CD4-positive, alpha-beta T cell treated with Interleukin-17A for 4 hours (primary cell): Measurements from ENCODE around the gene RASAL2.

Experiments used
- DNase-seq: peaks from one replicate; pipeline ENCODE4 v3.0.0-alpha.2; 2020; ENCODE audit warnings: mixed read lengths

Gene RASAL2

DNA sequence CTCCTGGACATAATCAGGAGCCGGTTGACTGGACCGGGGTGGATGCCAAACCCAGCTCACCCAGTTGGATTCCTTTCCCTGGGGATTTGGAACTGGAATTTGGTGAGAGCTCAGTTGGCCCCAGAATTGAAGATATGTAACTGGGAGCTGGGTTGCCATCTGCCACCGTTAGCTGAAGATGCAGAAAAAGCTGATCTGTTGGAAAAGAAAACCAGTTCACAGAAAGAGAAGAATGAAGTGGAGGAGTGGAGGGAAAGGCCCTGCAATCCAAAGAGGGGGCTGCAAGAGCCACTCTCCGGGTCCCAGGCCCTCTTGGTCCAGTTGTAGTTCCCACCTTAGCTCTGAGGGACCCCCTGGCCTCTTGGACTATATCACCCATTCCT is 435.0 kb downstream of the RASAL2 start:
- DNase-seq: no peak

DNA sequence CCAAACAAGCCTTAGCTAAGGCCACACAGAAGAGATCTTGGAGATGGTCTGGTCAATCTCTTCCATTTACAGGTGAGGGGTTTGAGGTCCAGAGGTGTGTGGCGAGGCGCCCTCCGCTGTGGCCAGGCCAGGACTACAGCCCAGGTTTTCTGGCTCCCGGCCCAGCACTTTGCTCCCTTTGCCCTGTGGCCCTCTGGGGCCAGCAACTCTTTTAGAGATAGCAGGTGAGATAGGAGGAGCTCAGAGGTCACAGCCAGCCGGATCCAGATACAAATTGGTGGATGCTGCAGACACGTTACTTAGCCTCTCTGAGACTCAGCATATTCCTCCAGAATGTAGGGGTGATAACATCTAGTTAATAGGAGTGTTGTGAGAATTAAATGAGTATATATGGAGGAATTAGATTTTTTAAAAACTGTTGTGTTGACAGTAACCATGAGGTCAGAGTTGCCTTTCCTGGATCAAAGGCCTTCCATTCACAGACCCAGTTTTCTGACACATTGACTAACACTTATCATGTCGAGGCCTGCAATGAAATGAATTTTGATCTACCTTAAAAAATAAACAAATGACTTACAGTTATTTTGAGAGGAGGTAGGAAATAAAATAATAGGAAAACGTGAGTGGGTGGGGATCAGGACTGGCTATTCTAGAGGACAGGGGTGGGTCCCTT is 435.6 kb downstream of the RASAL2 start:
- DNase-seq: no peak

DNA sequence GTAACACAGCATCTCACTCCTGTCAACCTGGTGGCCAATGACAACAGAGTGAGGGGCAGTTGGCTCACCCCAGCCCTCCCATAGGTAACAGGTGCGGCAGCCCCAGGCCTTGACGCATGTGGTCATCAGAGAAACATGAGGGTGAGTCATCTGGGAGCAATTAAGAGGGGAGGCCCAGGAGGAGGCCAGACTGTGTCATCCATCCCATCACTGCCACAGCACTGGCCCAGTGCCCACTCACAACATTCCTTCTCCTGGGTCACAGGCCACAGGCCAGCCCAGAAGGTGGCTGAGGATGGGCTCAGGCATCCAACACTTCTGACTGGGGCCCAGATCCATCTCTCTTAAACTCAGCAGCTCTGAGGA is 436.1 kb downstream of the RASAL2 start:
- no peak for DNase-seq

DNA sequence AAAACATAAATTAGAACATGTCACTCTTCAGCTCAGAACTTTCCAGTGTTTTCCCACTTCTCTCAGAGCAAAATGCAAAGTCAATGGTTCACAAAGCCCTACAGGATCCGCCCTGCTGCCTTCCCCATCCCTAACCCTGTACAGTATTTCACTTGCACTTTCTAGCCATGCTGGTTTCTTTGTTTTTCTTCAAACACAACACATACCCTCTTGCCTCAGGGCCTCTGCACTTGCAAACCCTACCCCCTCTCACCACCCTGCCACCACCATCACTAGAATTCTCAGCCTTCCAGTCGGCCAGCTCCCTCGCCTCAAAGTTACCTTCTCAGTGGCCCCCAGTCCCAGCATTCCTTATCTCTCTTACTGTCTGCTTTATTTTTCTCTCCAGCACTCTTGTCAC is 436.6 kb downstream of the RASAL2 start:
- no peak for DNase-seq

DNA sequence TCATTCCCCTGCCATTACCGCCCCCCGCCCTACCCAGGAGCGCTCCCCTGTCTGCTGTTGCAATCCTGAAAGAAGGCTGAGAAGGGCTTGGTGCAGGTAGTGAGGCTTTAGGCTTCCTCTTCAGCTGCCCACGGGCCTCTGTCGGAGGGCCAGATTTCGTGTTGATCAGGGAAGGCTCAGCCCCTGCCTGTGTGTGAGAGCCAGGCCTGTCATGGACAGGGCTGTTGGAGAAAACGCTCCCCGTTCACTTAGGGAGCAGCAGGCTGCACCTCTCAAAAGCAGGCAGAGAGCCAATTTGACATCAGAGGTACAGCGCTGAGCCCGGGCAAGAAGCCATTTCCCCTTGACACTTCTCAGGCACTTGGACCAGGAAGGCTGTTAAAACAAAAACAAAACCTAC is 438.0 kb downstream of the RASAL2 start:
- no peak for DNase-seq

DNA sequence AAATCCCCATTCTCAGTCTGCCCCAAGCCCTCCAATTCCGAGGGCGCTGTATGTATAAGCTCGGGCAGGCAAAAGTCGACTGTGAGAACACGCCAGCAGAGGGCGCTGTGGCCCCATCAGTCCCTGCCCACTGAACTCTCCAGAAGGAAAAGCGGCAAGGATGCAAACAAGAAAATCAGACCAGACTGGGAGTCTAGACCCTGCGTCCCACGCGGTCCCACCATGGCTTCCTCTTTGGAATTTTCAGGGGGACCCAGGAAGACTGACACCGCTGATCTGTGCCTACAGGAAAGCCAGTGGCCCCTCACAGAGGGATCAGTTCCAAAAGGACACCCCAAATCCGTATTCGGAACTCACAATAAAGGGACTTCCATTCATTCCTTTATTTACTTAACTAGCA is 438.5 kb downstream of the RASAL2 start:
- DNase-seq: peak; percentile 85

DNA sequence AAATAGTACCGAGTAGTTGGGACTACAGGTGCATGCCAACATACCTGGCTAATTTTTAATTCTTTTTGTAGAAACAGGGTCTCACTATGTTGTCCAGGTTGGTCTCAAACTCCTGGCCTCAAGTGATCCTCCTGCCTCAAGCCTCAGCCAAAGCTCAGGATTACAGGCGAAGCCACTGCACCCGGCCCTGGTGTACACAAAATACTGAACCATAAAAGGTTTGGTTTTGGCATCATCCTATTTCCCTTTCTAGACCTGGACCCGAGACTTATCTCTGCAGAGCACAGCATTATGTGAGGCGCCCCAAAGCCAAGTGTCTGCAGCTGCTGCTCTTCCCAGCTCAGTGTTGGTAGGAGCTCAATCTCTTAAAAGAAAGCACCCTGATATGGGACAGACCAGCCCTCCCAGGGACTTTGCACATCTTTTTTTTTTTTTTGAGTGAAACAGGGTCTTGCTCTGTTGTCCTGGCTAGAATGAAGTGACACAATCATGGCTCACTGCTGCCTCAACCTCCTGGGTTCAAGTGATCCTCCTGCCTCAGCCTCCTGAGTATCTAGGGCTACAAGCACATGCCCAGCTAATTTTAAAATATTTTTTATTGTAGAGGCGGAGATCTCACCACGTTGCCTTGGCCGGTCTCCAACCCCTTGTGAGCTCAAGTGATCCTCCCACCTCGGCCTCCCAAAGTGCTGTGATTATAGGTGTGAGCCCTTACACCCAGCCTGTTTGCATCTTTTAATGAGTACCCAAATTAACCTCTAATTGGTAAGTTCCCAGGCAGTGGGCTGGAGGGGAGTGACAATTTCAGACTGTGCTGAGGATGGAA is 439.4 kb downstream of the RASAL2 start:
- no peak for DNase-seq
